Tibial nerve (tissue), 4 donors: ENCODE data around the gene TERB1. TPM values are rescaled to one million over a fixed set of nuclear protein-coding genes. Genes with fewer than 3 reads are reported as not detected.

ENCODE experiments used
- DNase-seq, 2 donors: peaks; one replicate each; pipeline ENCODE4 v3.0.0-alpha.2; 2019; ENCODE audit warnings: low spot score in 2 of 2
- H3K27ac ChIP-seq, 4 donors: fragments of 200-600 bp; sonication (generic) in 3 of 4; one replicate each; pipeline ENCODE4 v1.5.1; 2017 to 2019; ENCODE audit warnings: mild to moderate bottlenecking in 1 of 4
- H3K27me3 ChIP-seq, 2 donors: fragments of 200-600 bp; sonication (generic) in 1 of 2; one replicate each; pipeline versions ENCODE4 v1.5.1 to v1.6.0; 2017 to 2019
- H3K36me3 ChIP-seq, 3 donors: fragments of 200-600 bp; sonication (generic); one replicate each; pipeline ENCODE4 v1.5.1; 2018 to 2019
- H3K4me1 ChIP-seq, 4 donors: fragments of 200-600 bp; sonication (generic) in 3 of 4; one replicate each; pipeline ENCODE4 v1.5.1; 2017 to 2019
- H3K4me3 ChIP-seq, 4 donors: fragments of 200-600 bp; sonication (generic) in 3 of 4; one replicate each; pipeline ENCODE4 v1.5.1; 2017 to 2019; ENCODE audit warnings: mild to moderate bottlenecking in 1 of 4, moderate library complexity in 1 of 4
- H3K9me3 ChIP-seq, 4 donors: fragments of 200-600 bp; sonication (generic) in 3 of 4; one replicate each; pipeline ENCODE4 v1.5.1; 2017 to 2019
- EP300 ChIP-seq, 2 donors: sonication (generic); formaldehyde crosslinking; IDR thresholded peaks; one replicate each; pipeline ENCODE4 v1.6.1; 2017; ENCODE audit warnings: antibody characterized with exemption in 2 of 2, mild to moderate bottlenecking in 1 of 2
- POLR2A ChIP-seq, 2 donors: fragments of 450-650 bp; IDR thresholded peaks; one replicate each; pipeline ENCODE4 v1.6.1; 2017; ENCODE audit warnings: antibody characterized with exemption in 2 of 2, mild to moderate bottlenecking in 2 of 2, moderate library complexity in 2 of 2
- WGBS, 2 donors: methylation state at CpG; one replicate each; pipeline ENCODE4 v1.1.5; 2018; 5-methylcytosine and 5-hydroxymethylcytosine counted together
- total RNA-seq, 4 donors: library from RNA; depleted of rRNA; stranded (reverse); fragments of >200 nt; gene quantifications; one replicate each; pipeline ENCODE4 v1.1.0, GENCODE V29; 2016
- TF ChIP-seq, protein P1 (sequence below), 5 experiments: fragments of 200-600 bp in 3 of 5; fragments of 450-650 bp in 2 of 5; sonication (generic) in 3 of 5; IDR thresholded peaks; one replicate each; pipeline ENCODE4 v1.5.1; 2016 to 2019; ENCODE audit warnings: antibody characterized with exemption in 5 of 5, mild to moderate bottlenecking in 3 of 5, moderate library complexity in 2 of 5

Gene TERB1
- total RNA-seq, 4 donors from 2014 or later, result not detected

DNA sequence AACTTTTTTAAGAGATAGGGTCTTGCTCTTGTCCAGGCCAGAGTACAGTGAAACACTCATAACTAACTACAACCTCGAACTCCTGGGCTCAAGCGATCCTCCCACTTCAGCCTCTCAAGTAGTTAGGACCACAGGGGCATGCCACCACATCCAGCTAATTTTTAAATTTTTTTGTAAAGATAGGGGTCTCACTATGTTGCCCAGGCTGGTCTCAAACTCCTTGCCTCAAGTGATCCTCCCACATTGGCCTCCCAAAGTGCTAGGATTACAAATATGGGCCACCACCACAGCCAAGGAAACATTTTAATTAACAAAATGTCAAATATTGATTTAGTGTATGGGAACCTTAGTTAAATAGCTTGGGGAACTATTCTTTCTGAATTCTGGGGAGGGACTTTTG lies 47.2 kb downstream of the TERB1 start:
- TF ChIP-seq POLR2A (IDR thresholded peaks at IDR 0.05) (no peak), EP300 (IDR thresholded peaks at IDR 0.05) (no peak)
- TF ChIP-seq, protein P1, sequence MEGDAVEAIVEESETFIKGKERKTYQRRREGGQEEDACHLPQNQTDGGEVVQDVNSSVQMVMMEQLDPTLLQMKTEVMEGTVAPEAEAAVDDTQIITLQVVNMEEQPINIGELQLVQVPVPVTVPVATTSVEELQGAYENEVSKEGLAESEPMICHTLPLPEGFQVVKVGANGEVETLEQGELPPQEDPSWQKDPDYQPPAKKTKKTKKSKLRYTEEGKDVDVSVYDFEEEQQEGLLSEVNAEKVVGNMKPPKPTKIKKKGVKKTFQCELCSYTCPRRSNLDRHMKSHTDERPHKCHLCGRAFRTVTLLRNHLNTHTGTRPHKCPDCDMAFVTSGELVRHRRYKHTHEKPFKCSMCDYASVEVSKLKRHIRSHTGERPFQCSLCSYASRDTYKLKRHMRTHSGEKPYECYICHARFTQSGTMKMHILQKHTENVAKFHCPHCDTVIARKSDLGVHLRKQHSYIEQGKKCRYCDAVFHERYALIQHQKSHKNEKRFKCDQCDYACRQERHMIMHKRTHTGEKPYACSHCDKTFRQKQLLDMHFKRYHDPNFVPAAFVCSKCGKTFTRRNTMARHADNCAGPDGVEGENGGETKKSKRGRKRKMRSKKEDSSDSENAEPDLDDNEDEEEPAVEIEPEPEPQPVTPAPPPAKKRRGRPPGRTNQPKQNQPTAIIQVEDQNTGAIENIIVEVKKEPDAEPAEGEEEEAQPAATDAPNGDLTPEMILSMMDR (IDR thresholded peaks at IDR 0.05), result no peak
- Histone ChIP-seq H3K4me1 (peaks cover 0 to 26% (median 16%) of the 10 kb centered on the region in 4 donors), H3K9me3 (no peaks in the 10 kb centered on the region), H3K27ac (no peak overlapping the region), H3K4me3 (no peak overlapping the region), H3K27me3 (no peaks in the 10 kb centered on the region), H3K36me3 (peaks cover 0 to 2% (median under 1%) of the 10 kb centered on the region in 3 donors)
- 91 to 93% methylated on average over 2 of the region's 2 CpGs for WGBS, 2 donors
- DNase-seq, result no peak

DNA sequence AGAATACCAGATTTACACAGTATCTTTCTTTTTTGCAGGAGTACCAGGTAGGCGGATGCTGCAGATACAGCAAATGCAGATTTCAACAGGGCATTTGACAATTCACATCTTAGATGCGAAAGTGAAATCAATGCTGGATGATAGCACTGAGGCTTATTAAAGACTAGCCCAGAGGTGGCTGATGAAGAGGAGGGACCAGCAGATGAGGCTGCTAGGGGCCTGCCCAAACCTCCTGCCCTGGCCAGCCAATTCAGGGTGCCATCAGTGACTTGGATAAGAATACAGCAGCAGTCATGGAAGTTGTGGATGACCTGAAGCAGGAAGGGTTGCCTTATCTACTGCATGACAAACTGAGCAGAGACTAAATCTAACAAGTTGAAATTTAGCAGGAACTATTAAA lies 48.4 kb downstream of the TERB1 start:
- no peak overlapping the region for H3K27ac ChIP-seq
- WGBS, 2 donors, result 94 to 96% methylated on average over 2 of the region's 2 CpGs
- no peaks in the 10 kb centered on the region for H3K9me3 ChIP-seq
- peaks cover 0 to 39% (median 20%) of the 10 kb centered on the region in 4 donors for H3K4me1 ChIP-seq
- TF ChIP-seq, protein P1 (IDR thresholded peaks at IDR 0.05), result no peak
- TF ChIP-seq EP300 (IDR thresholded peaks at IDR 0.05) (no peak), POLR2A (IDR thresholded peaks at IDR 0.05) (no peak)
- no peaks in the 10 kb centered on the region for H3K27me3 ChIP-seq
- no peak for DNase-seq
- no peak overlapping the region for H3K4me3 ChIP-seq
- H3K36me3 ChIP-seq, result peaks cover 0 to 15% (median 6%) of the 10 kb centered on the region in 3 donors

DNA sequence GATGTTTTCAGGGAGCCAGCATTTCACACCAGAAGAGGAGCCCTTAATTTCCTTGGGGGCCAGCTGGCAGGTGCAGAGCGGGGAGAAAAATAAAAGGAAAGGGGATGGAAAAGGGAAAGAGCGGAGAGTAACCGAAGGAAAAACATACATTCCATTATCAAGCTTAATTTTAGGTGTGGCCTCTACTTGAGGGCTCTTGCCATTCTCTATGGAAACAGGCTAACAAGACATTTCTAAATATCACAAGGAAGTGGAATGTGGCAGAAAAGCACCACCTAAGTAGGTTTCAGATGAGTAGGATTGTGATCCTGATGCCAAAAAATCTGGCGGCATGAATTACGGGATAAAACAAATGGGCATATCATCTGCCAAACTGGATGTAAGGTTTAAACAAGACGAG lies 49.0 kb downstream of the TERB1 start:
- Histone ChIP-seq H3K27ac (peak overlapping the region in 3 of 4 donors; percentile 95 to 98 (median 96)), H3K9me3 (no peaks in the 10 kb centered on the region), H3K4me3 (no peak overlapping the region), H3K27me3 (no peaks in the 10 kb centered on the region), H3K36me3 (peaks cover 0 to 19% (median 6%) of the 10 kb centered on the region in 3 donors), H3K4me1 (peaks cover 0 to 45% (median 20%) of the 10 kb centered on the region in 4 donors)
- no peak for TF ChIP-seq EP300 (IDR thresholded peaks at IDR 0.05)
- no peak for TF ChIP-seq POLR2A (IDR thresholded peaks at IDR 0.05)
- TF ChIP-seq, protein P1 (IDR thresholded peaks at IDR 0.05), result no peak
- WGBS, 2 donors, result 61 to 81% methylated on average over 6 of the region's 6 CpGs
- no peak for DNase-seq

DNA sequence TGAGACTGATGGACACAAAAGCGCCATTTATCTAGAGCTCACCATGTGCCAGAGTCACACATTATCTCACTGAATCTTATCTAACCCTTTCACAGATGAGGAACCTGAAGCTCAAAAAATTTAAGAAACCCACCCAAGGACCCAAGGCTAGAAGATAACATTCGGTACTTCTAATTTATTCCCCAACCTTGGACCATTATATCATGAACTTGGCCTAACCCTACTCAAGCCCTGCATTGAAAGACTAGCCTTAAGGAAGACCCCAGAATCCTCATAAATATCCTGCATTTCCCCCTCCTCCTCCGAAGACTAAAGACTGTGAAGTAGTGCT lies 49.4 kb downstream of the TERB1 start:
- DNase-seq, result no peak
- TF ChIP-seq POLR2A (IDR thresholded peaks at IDR 0.05) (no peak), EP300 (IDR thresholded peaks at IDR 0.05) (no peak)
- TF ChIP-seq, protein P1 (IDR thresholded peaks at IDR 0.05), result no peak

DNA sequence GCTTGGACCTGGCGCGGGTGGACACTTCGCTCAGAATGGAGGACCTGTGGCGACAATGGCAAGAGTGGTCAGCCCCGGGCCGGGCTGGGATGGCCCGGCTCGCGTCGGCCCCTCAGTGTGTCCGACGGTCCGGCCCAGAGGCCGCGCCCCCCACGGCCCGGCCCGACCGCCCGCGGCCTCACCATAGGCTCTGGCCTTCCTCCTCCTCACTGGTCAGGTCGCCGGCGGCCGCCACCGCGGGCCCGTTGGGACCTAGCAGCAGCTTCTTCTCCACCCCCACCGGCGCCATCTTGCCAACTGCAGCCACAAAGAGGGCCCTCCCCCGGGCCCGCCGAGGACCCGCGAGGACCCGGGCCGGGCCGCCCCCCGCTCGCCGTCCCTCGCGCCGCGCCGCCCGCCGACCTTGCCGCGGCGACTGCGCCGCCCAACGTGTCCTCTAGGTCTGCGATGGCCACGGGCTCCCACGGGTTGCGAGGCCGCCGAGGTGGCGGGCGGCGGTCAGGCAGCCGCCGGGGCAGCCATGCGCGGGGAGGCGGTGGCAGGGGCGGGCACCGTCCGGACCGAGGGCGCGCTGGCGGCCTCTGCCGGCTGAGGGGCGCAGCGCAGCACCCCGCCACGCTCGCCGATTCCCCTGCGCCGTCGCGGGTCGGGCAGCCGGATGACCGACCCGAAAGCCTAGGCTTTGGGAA lies 49.9 kb downstream of the TERB1 start, which contains the start of gene DYNC1LI2:
Gene DYNC1LI2, minus strand, starts transcription at position 307 of the 689 bp plus-strand sequence. Its CDS starts 18 bp downstream, at position 289.
- Histone ChIP-seq H3K4me3 (peak within 1 kb of the TSS; percentile 83 to 100 (median 96)), H3K4me1 (peaks cover 0 to 53% (median 23%) of the 10 kb centered on the region in 4 donors), H3K36me3 (peaks cover 0 to 27% (median 6%) of the 10 kb centered on the region in 3 donors), H3K27ac (peak within 1 kb of the TSS; percentile 78 to 98 (median 96)), H3K27me3 (no peaks in the 10 kb centered on the region), H3K9me3 (no peaks in the 10 kb centered on the region)
- TF ChIP-seq POLR2A (IDR thresholded peaks at IDR 0.05) (peak; percentile 37 to 67), EP300 (IDR thresholded peaks at IDR 0.05) (peak in 1 of 2 donors; percentile 71)
- TF ChIP-seq, protein P1 (IDR thresholded peaks at IDR 0.05), result peak; percentile 80 to 99 (median 99)
- peak; percentile 59 to 70 for DNase-seq
- WGBS, 2 donors, result 1% methylated on average over 41 to 68 of the region's 90 CpGs

More for the DNA sequence above, 49.4 kb downstream of the TERB1 start:
- Histone ChIP-seq H3K36me3 (peaks cover 0 to 23% (median 6%) of the 10 kb centered on the region in 3 donors), H3K4me3 (peak overlapping the region in 3 of 4 donors; percentile 83 to 100 (median 93)), H3K27ac (peak overlapping the region; percentile 78 to 98 (median 96)), H3K9me3 (no peaks in the 10 kb centered on the region), H3K4me1 (peaks cover 0 to 48% (median 22%) of the 10 kb centered on the region in 4 donors), H3K27me3 (no peaks in the 10 kb centered on the region)
- 38 to 46% methylated on average over 3 of the region's 3 CpGs for WGBS, 2 donors
